NOMO-1 treated with DMSO at 0.1 percent for 48 hours (cell line): ENCODE data around the gene NDUFA12.
"Not testable (repeated sequence)": the region's sequence is repeated elsewhere in the genome, so short reads cannot be mapped to it uniquely, and the experiment has no call there.

Experiments used
- DNase-seq: peaks from one replicate; lab custom pipeline; 2025; ENCODE audit not compliant: unreplicated experiment; lab: John Stamatoyannopoulos, UW

Gene NDUFA12

GRCh38 chr12:95003213-95003920 lies at the start of gene NDUFA12:
Gene NDUFA12 (minus strand): TSS chr12:95003697. CDS start chr12:95003680, 17 bp downstream.
- peak; percentile 94 for DNase-seq

- no peak for DNase-seq
Observed at GRCh38 chr12:95051241-95051640, 47.7 kb upstream of the NDUFA12 start.

GRCh38 chr12:95037906-95038305 lies 34.4 kb upstream of the NDUFA12 start:
- DNase-seq: no peak

- DNase-seq: no peak
Observed at GRCh38 chr12:95034750-95035149, 31.3 kb upstream of the NDUFA12 start.

GRCh38 chr12:95022477-95022876 lies 19.0 kb upstream of the NDUFA12 start:
- DNase-seq: no peak

GRCh38 chr12:95017482-95017881 lies 14.0 kb upstream of the NDUFA12 start:
- no peak for DNase-seq

- no peak for DNase-seq
Observed at GRCh38 chr12:95016120-95016519, 12.6 kb upstream of the NDUFA12 start.

GRCh38 chr12:95014554-95014953 lies 11.1 kb upstream of the NDUFA12 start:
- DNase-seq: no peak

GRCh38 chr12:95006206-95006605 lies 2.7 kb upstream of the NDUFA12 start:
- no peak for DNase-seq

- DNase-seq: peak; percentile 60
Observed at GRCh38 chr12:95004610-95005009, 1.1 kb upstream of the NDUFA12 start.

- no peak for DNase-seq
Observed at GRCh38 chr12:95003921-95004272, 400 bp upstream of the NDUFA12 start.

- DNase-seq: no peak
Observed at GRCh38 chr12:95002754-95003153, 743 bp downstream of the NDUFA12 start.

- peak; percentile 11 for DNase-seq
Observed at GRCh38 chr12:94998326-94998725, 5.2 kb downstream of the NDUFA12 start.

GRCh38 chr12:94997726-94998125 lies 5.8 kb downstream of the NDUFA12 start:
- no peak for DNase-seq

- DNase-seq: no peak
Observed at GRCh38 chr12:94997061-94997460, 6.4 kb downstream of the NDUFA12 start.

GRCh38 chr12:94994312-94994711 lies 9.2 kb downstream of the NDUFA12 start:
- DNase-seq: no peak

- DNase-seq: not testable (repeated sequence)
Observed at GRCh38 chr12:94993855-94994254, 9.6 kb downstream of the NDUFA12 start.

GRCh38 chr12:94990222-94990621 lies 13.3 kb downstream of the NDUFA12 start:
- no peak for DNase-seq

GRCh38 chr12:94988471-94988870 lies 15.0 kb downstream of the NDUFA12 start:
- no peak for DNase-seq

- no peak for DNase-seq
Observed at GRCh38 chr12:94987801-94988200, 15.7 kb downstream of the NDUFA12 start.

GRCh38 chr12:94987076-94987669 lies 16.3 kb downstream of the NDUFA12 start:
- DNase-seq: no peak

GRCh38 chr12:94985099-94985498 lies 18.4 kb downstream of the NDUFA12 start:
- not testable (repeated sequence) for DNase-seq

- no peak for DNase-seq
Observed at GRCh38 chr12:94983321-94983720, 20.2 kb downstream of the NDUFA12 start.
